Epithelial cell of esophagus (primary cell): ENCODE measurements around the gene TM4SF4.

Experiments
- DNase-seq: peaks from one replicate; pipeline ENCODE4 v3.0.0; 2010; ENCODE audit warnings: low read depth
- H3K4me3 ChIP-seq: 2 replicates; pipeline ENCODE4 v1.5.1; 2011; ENCODE audit warnings: mild to moderate bottlenecking, low read length, control low read depth
- TF ChIP-seq, protein P1 (sequence below): IDR thresholded peaks from 2 replicates; pipeline ENCODE4 v1.5.1; 2011; ENCODE audit warnings: low read depth, mild to moderate bottlenecking, low read length, control low read depth, inconsistent platforms; ENCODE audit not compliant: insufficient read depth; ENCODE audit errors: missing control alignments

The TM4SF4 gene

GRCh38 chr3:149435996-149436885 is 38.3 kb upstream of the TM4SF4 start:
- DNase-seq: no peak
- no peak overlapping the region for H3K4me3 ChIP-seq
- TF ChIP-seq, protein P1, sequence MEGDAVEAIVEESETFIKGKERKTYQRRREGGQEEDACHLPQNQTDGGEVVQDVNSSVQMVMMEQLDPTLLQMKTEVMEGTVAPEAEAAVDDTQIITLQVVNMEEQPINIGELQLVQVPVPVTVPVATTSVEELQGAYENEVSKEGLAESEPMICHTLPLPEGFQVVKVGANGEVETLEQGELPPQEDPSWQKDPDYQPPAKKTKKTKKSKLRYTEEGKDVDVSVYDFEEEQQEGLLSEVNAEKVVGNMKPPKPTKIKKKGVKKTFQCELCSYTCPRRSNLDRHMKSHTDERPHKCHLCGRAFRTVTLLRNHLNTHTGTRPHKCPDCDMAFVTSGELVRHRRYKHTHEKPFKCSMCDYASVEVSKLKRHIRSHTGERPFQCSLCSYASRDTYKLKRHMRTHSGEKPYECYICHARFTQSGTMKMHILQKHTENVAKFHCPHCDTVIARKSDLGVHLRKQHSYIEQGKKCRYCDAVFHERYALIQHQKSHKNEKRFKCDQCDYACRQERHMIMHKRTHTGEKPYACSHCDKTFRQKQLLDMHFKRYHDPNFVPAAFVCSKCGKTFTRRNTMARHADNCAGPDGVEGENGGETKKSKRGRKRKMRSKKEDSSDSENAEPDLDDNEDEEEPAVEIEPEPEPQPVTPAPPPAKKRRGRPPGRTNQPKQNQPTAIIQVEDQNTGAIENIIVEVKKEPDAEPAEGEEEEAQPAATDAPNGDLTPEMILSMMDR: no peak

- TF ChIP-seq, protein P1: no peak
- no peak overlapping the region for H3K4me3 ChIP-seq
- no peak for DNase-seq
Observed at GRCh38 chr3:149437286-149437685, 37.2 kb upstream of the TM4SF4 start.

DNA sequence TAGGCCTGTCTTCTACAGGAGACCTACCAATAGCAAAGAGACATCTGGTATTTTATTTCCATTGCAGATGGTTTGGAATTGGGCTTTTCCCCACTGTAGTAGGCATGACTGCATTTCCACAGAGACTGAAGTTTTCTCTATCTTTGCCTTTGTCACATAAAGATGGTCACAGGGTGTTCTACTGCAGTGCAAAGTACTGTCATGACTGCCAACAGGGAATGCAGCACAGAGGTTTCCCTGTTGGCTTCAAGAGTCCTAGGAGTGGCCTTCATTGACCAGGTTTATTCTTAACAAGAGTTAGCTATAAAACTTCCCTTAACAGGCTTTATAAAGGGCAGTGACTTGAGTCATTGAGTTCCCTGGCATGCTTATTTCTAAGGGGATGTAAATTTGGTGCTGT is 36.8 kb upstream of the TM4SF4 start:
- no peak for DNase-seq
- H3K4me3 ChIP-seq: no peak overlapping the region
- TF ChIP-seq, protein P1: no peak

- H3K4me3 ChIP-seq: no peak overlapping the region
- TF ChIP-seq, protein P1: no peak
- DNase-seq: no peak
Observed at GRCh38 chr3:149438981-149439380, 35.5 kb upstream of the TM4SF4 start.

- H3K4me3 ChIP-seq: no peak overlapping the region
Observed at GRCh38 chr3:149441642-149442041, 32.9 kb upstream of the TM4SF4 start.

GRCh38 chr3:149442043-149442442 is 32.5 kb upstream of the TM4SF4 start:
- TF ChIP-seq, protein P1: no peak
- no peak for DNase-seq
- no peak overlapping the region for H3K4me3 ChIP-seq

More at GRCh38 chr3:149441642-149442041, 32.9 kb upstream of the TM4SF4 start:
- no peak for DNase-seq
- TF ChIP-seq, protein P1: no peak
